Measurements from ENCODE around the gene GABRG3. TPM values are rescaled to one million over a fixed set of nuclear protein-coding genes. Genes with fewer than 3 reads are reported as not detected.

The GABRG3 gene
- not detected for total RNA-seq

- TF ChIP-seq POLR2A (IDR thresholded peaks at IDR 0.05) (no peak), POLR2AphosphoS5 (IDR thresholded peaks at IDR 0.05; ENCODE audit: insufficient read depth in 1 of 2, low read depth in 1 of 2) (no peak)
- TF ChIP-seq, protein P1, sequence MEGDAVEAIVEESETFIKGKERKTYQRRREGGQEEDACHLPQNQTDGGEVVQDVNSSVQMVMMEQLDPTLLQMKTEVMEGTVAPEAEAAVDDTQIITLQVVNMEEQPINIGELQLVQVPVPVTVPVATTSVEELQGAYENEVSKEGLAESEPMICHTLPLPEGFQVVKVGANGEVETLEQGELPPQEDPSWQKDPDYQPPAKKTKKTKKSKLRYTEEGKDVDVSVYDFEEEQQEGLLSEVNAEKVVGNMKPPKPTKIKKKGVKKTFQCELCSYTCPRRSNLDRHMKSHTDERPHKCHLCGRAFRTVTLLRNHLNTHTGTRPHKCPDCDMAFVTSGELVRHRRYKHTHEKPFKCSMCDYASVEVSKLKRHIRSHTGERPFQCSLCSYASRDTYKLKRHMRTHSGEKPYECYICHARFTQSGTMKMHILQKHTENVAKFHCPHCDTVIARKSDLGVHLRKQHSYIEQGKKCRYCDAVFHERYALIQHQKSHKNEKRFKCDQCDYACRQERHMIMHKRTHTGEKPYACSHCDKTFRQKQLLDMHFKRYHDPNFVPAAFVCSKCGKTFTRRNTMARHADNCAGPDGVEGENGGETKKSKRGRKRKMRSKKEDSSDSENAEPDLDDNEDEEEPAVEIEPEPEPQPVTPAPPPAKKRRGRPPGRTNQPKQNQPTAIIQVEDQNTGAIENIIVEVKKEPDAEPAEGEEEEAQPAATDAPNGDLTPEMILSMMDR (IDR thresholded peaks at IDR 0.05): no peak
- Histone ChIP-seq H3K9me3 (no peaks in the 10 kb centered on the region), H3K4me1 (no peaks in the 10 kb centered on the region), H3K27me3 (no peaks in the 10 kb centered on the region), H3K36me3 (no peaks in the 10 kb centered on the region), H3K27ac (no peak within 1 kb of the TSS), H3K4me3 (peak within 1 kb of the TSS; percentile 19 to 28)
- no peak for DNase-seq (ENCODE audit: extremely low spot score in 2 of 2)
- intact Hi-C loops (cut with DNase I): no loop called here
These were observed at the start of gene GABRG3 for GRCh38 chr15:26970712-26971210. Gene GABRG3, plus strand, starts transcription at chr15:26971181.

DNA sequence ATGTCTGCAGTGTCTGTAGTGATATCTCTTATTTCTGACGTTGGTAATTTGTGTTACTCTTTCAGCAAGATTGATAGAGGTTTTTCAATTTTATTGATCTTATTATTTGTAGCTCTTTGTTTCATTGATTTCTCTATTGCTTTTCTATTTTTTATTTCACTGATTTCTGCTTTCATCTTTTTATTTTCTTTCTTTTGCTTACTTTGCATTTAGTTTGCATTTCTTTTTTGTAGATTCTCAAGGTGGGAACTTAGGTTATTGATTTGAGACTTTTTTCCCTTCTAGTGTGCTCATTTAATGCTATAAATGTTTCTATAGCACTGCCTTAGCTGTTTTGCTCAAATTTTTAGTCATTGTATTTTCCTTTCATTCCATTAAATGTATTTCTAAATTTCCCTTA lies 49.5 kb upstream of the GABRG3 start:
- H3K4me3 ChIP-seq: no peak overlapping the region
- no peaks in the 10 kb centered on the region for H3K27me3 ChIP-seq
- DNase-seq (ENCODE audit: extremely low spot score in 2 of 2): no peak
- H3K36me3 ChIP-seq: no peaks in the 10 kb centered on the region
- no peaks in the 10 kb centered on the region for H3K4me1 ChIP-seq
- intact Hi-C loops (cut with DNase I): no loop called here
- H3K27ac ChIP-seq: no peak overlapping the region
- no peak for TF ChIP-seq POLR2A (IDR thresholded peaks at IDR 0.05)
- TF ChIP-seq POLR2AphosphoS5 (IDR thresholded peaks at IDR 0.05; ENCODE audit: insufficient read depth in 1 of 2, low read depth in 1 of 2): no peak
- TF ChIP-seq, protein P1 (IDR thresholded peaks at IDR 0.05): no peak
- no peaks in the 10 kb centered on the region for H3K9me3 ChIP-seq

DNA sequence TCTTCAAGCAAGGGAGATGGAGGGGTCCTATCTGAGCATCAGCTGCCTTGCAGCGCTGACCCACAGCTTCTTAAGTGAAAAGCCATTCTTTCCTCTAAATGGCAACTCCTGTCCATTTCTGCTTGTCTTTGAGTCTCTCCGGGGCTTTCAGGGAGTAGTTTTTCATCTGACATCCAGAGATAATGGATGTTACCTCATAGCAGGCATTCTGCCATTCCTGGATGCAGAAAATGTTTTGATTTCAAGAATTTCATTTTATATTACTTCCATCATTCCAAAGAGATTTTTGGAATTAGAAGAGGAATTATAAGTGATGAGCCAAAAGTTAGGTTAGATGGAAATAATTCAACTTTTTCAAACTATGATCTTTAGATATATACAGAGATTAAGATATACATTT lies 44.9 kb upstream of the GABRG3 start:
- TF ChIP-seq POLR2AphosphoS5 (IDR thresholded peaks at IDR 0.05; ENCODE audit: insufficient read depth in 1 of 2, low read depth in 1 of 2) (no peak), POLR2A (IDR thresholded peaks at IDR 0.05) (no peak)
- TF ChIP-seq, protein P1 (IDR thresholded peaks at IDR 0.05): no peak
- no peaks in the 10 kb centered on the region for H3K4me1 ChIP-seq
- DNase-seq (ENCODE audit: extremely low spot score in 2 of 2): no peak
- no peaks in the 10 kb centered on the region for H3K9me3 ChIP-seq
- H3K27ac ChIP-seq: no peak overlapping the region
- H3K4me3 ChIP-seq: no peak overlapping the region
- intact Hi-C loops (cut with DNase I): loop anchor here (5.0 kb wide), 1 partner anchor 799 kb away; no protein-coding TSS in a partner anchor
- no peaks in the 10 kb centered on the region for H3K27me3 ChIP-seq
- no peaks in the 10 kb centered on the region for H3K36me3 ChIP-seq

GRCh38 chr15:26928051-26928450 lies 42.9 kb upstream of the GABRG3 start:
- no peak for TF ChIP-seq POLR2AphosphoS5 (IDR thresholded peaks at IDR 0.05; ENCODE audit: insufficient read depth in 1 of 2, low read depth in 1 of 2)
- TF ChIP-seq POLR2A (IDR thresholded peaks at IDR 0.05): no peak
- TF ChIP-seq, protein P1 (IDR thresholded peaks at IDR 0.05): no peak
- Histone ChIP-seq H3K27me3 (no peaks in the 10 kb centered on the region), H3K9me3 (no peaks in the 10 kb centered on the region), H3K36me3 (no peaks in the 10 kb centered on the region), H3K4me1 (no peaks in the 10 kb centered on the region), H3K27ac (no peak overlapping the region), H3K4me3 (no peak overlapping the region)
- DNase-seq (ENCODE audit: extremely low spot score in 2 of 2): no peak
- intact Hi-C loops (cut with DNase I): loop anchor here (5.0 kb wide), 1 partner anchor 801 kb away; no protein-coding TSS in a partner anchor

DNA sequence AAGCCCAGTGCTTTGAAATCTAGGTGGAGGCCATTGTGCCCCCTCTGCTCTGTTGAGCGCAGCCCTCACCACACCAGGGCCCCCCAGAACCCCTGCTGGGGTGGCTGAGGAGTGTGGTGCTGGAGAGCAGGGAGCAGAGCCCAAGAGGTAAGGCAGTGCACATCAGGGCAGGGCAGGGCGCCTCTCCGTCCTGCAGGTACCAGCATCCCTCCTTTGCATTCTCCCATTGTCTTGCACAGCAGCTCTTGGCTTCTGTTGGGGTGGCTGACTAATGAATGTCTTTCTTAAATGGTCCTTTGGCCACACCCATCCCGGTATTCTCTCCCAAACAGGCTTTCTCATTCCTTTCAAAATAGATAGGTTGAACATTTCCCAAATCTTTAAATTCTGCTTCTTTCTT lies 41.4 kb upstream of the GABRG3 start:
- Histone ChIP-seq H3K27ac (no peak overlapping the region), H3K4me1 (no peaks in the 10 kb centered on the region), H3K36me3 (no peaks in the 10 kb centered on the region), H3K27me3 (no peaks in the 10 kb centered on the region), H3K9me3 (no peaks in the 10 kb centered on the region), H3K4me3 (no peak overlapping the region)
- DNase-seq (ENCODE audit: extremely low spot score in 2 of 2): no peak
- TF ChIP-seq POLR2A (IDR thresholded peaks at IDR 0.05) (no peak), POLR2AphosphoS5 (IDR thresholded peaks at IDR 0.05; ENCODE audit: insufficient read depth in 1 of 2, low read depth in 1 of 2) (no peak)
- TF ChIP-seq, protein P1 (IDR thresholded peaks at IDR 0.05): no peak
- intact Hi-C loops (cut with DNase I): loop anchor here (5.0 kb wide), 1 partner anchor 802 kb away; no protein-coding TSS in a partner anchor

All from vagina (tissue), 2 donors.